ENCODE measurements around the gene MED13L.
A peak's percentile ranks its signal among the peaks of the same experiment; 100 is the strongest.
"Not testable (repeated sequence)": the region's sequence is repeated elsewhere in the genome, so short reads cannot be mapped to it uniquely, and the experiment has no call there.

Gene MED13L

GRCh38 chr12:116241157-116241759 is 36.2 kb downstream of the MED13L start:
- DNase-seq (ENCODE audit: low spot score), result no peak
- H3K4me1 Mint-ChIP-seq (ENCODE audit: low read depth), result peaks cover 38% of the 10 kb centered on the region
- no peaks in the 10 kb centered on the region for H3K9me3 Mint-ChIP-seq
- H3K36me3 Mint-ChIP-seq (ENCODE audit: low read depth), result peaks cover 7% of the 10 kb centered on the region
- no peak overlapping the region for H3K4me3 Mint-ChIP-seq
- no peak overlapping the region for H3K27ac Mint-ChIP-seq
- no peaks in the 10 kb centered on the region for H3K27me3 Mint-ChIP-seq (ENCODE audit: low read depth)

- peaks cover 28% of the 10 kb centered on the region for H3K4me1 Mint-ChIP-seq (ENCODE audit: low read depth)
- not testable (repeated sequence) for H3K27me3 Mint-ChIP-seq (ENCODE audit: low read depth); H3K36me3 Mint-ChIP-seq (ENCODE audit: low read depth); H3K27ac Mint-ChIP-seq; H3K9me3 Mint-ChIP-seq; H3K4me3 Mint-ChIP-seq; DNase-seq (ENCODE audit: low spot score)
Observed at GRCh38 chr12:116238570-116239119, 38.8 kb downstream of the MED13L start.

- Mint-ChIP-seq H3K4me1 (ENCODE audit: low read depth) (peaks cover 24% of the 10 kb centered on the region), H3K4me3 (no peak overlapping the region), H3K9me3 (no peaks in the 10 kb centered on the region), H3K36me3 (ENCODE audit: low read depth) (peaks cover 8% of the 10 kb centered on the region), H3K27me3 (ENCODE audit: low read depth) (no peaks in the 10 kb centered on the region), H3K27ac (no peak overlapping the region)
- no peak for DNase-seq (ENCODE audit: low spot score)
Observed at GRCh38 chr12:116238149-116238548, 39.3 kb downstream of the MED13L start.

GRCh38 chr12:116236976-116237375 is 40.5 kb downstream of the MED13L start:
- peak overlapping the region; percentile 74 for H3K27ac Mint-ChIP-seq
- H3K27me3 Mint-ChIP-seq (ENCODE audit: low read depth), result no peaks in the 10 kb centered on the region
- H3K4me3 Mint-ChIP-seq, result peak overlapping the region; percentile 62
- H3K36me3 Mint-ChIP-seq (ENCODE audit: low read depth), result peaks cover 8% of the 10 kb centered on the region
- DNase-seq (ENCODE audit: low spot score), result no peak
- no peaks in the 10 kb centered on the region for H3K9me3 Mint-ChIP-seq
- H3K4me1 Mint-ChIP-seq (ENCODE audit: low read depth), result peaks cover 22% of the 10 kb centered on the region

GRCh38 chr12:116236148-116236731 is 41.3 kb downstream of the MED13L start:
- Mint-ChIP-seq H3K27me3 (ENCODE audit: low read depth) (no peaks in the 10 kb centered on the region), H3K4me1 (ENCODE audit: low read depth) (peaks cover 22% of the 10 kb centered on the region), H3K9me3 (no peaks in the 10 kb centered on the region), H3K27ac (peak overlapping the region; percentile 23), H3K36me3 (ENCODE audit: low read depth) (peaks cover 8% of the 10 kb centered on the region), H3K4me3 (peak overlapping the region; percentile 62)
- DNase-seq (ENCODE audit: low spot score), result peak; percentile 36

- H3K9me3 Mint-ChIP-seq; H3K27me3 Mint-ChIP-seq (ENCODE audit: low read depth); H3K27ac Mint-ChIP-seq; H3K4me3 Mint-ChIP-seq; DNase-seq (ENCODE audit: low spot score): not testable (repeated sequence)
- Mint-ChIP-seq H3K4me1 (ENCODE audit: low read depth) (peaks cover 20% of the 10 kb centered on the region), H3K36me3 (ENCODE audit: low read depth) (peaks cover 12% of the 10 kb centered on the region)
Observed at GRCh38 chr12:116234148-116234547, 43.3 kb downstream of the MED13L start.

GRCh38 chr12:116233669-116234068 is 43.8 kb downstream of the MED13L start:
- H3K4me3 Mint-ChIP-seq, result no peak overlapping the region

GRCh38 chr12:116227811-116228210 is 49.7 kb downstream of the MED13L start:
- Mint-ChIP-seq H3K9me3 (no peaks in the 10 kb centered on the region), H3K36me3 (ENCODE audit: low read depth) (peaks cover 21% of the 10 kb centered on the region), H3K4me3 (no peak overlapping the region), H3K4me1 (ENCODE audit: low read depth) (peaks cover 5% of the 10 kb centered on the region), H3K27me3 (ENCODE audit: low read depth) (no peaks in the 10 kb centered on the region), H3K27ac (no peak overlapping the region)
- no peak for DNase-seq (ENCODE audit: low spot score)

More at GRCh38 chr12:116233669-116234068, 43.8 kb downstream of the MED13L start:
- peaks cover 20% of the 10 kb centered on the region for H3K4me1 Mint-ChIP-seq (ENCODE audit: low read depth)
- H3K27ac Mint-ChIP-seq, result no peak overlapping the region
- H3K27me3 Mint-ChIP-seq (ENCODE audit: low read depth), result no peaks in the 10 kb centered on the region
- DNase-seq (ENCODE audit: low spot score), result no peak
- no peaks in the 10 kb centered on the region for H3K9me3 Mint-ChIP-seq
- H3K36me3 Mint-ChIP-seq (ENCODE audit: low read depth), result peaks cover 12% of the 10 kb centered on the region

- H3K9me3 Mint-ChIP-seq, result no peaks in the 10 kb centered on the region
- peaks cover 20% of the 10 kb centered on the region for H3K36me3 Mint-ChIP-seq (ENCODE audit: low read depth)
- H3K27me3 Mint-ChIP-seq (ENCODE audit: low read depth), result no peaks in the 10 kb centered on the region
- H3K4me1 Mint-ChIP-seq (ENCODE audit: low read depth), result peaks cover 6% of the 10 kb centered on the region
- H3K27ac Mint-ChIP-seq, result no peak overlapping the region
- DNase-seq (ENCODE audit: low spot score), result no peak
- no peak overlapping the region for H3K4me3 Mint-ChIP-seq
Observed at GRCh38 chr12:116226026-116226425, 51.5 kb downstream of the MED13L start.

GRCh38 chr12:116222358-116222757 is 55.1 kb downstream of the MED13L start:
- Mint-ChIP-seq H3K9me3 (no peaks in the 10 kb centered on the region), H3K4me1 (ENCODE audit: low read depth) (peaks cover 6% of the 10 kb centered on the region), H3K27me3 (ENCODE audit: low read depth) (no peaks in the 10 kb centered on the region), H3K27ac (no peak overlapping the region), H3K4me3 (no peak overlapping the region), H3K36me3 (ENCODE audit: low read depth) (peaks cover 11% of the 10 kb centered on the region)
- no peak for DNase-seq (ENCODE audit: low spot score)

GRCh38 chr12:116220756-116221155 is 56.7 kb downstream of the MED13L start:
- peaks cover 9% of the 10 kb centered on the region for H3K4me1 Mint-ChIP-seq (ENCODE audit: low read depth)

GRCh38 chr12:116217045-116217735 is 60.3 kb downstream of the MED13L start:
- DNase-seq (ENCODE audit: low spot score), result no peak
- Mint-ChIP-seq H3K36me3 (ENCODE audit: low read depth) (no peaks in the 10 kb centered on the region), H3K4me1 (ENCODE audit: low read depth) (peaks cover 21% of the 10 kb centered on the region), H3K27me3 (ENCODE audit: low read depth) (no peaks in the 10 kb centered on the region), H3K4me3 (no peak overlapping the region), H3K9me3 (no peaks in the 10 kb centered on the region), H3K27ac (no peak overlapping the region)

More at GRCh38 chr12:116220756-116221155, 56.7 kb downstream of the MED13L start:
- Mint-ChIP-seq H3K4me3 (no peak overlapping the region), H3K27ac (no peak overlapping the region), H3K36me3 (ENCODE audit: low read depth) (peaks cover 6% of the 10 kb centered on the region), H3K9me3 (no peaks in the 10 kb centered on the region), H3K27me3 (ENCODE audit: low read depth) (no peaks in the 10 kb centered on the region)
- no peak for DNase-seq (ENCODE audit: low spot score)

GRCh38 chr12:116216022-116216756 is 61.3 kb downstream of the MED13L start:
- Mint-ChIP-seq H3K27ac (no peak overlapping the region), H3K4me3 (no peak overlapping the region), H3K27me3 (ENCODE audit: low read depth) (no peaks in the 10 kb centered on the region), H3K9me3 (no peaks in the 10 kb centered on the region), H3K4me1 (ENCODE audit: low read depth) (peaks cover 21% of the 10 kb centered on the region), H3K36me3 (ENCODE audit: low read depth) (no peaks in the 10 kb centered on the region)
- no peak for DNase-seq (ENCODE audit: low spot score)

- DNase-seq (ENCODE audit: low spot score), result no peak
- Mint-ChIP-seq H3K27me3 (ENCODE audit: low read depth) (no peaks in the 10 kb centered on the region), H3K9me3 (no peaks in the 10 kb centered on the region), H3K4me3 (no peak overlapping the region), H3K27ac (no peak overlapping the region), H3K36me3 (ENCODE audit: low read depth) (no peaks in the 10 kb centered on the region), H3K4me1 (ENCODE audit: low read depth) (peaks cover 30% of the 10 kb centered on the region)
Observed at GRCh38 chr12:116215023-116215422, 62.5 kb downstream of the MED13L start.
